ENCODE measurements around the gene MCRIP2. TPM values are rescaled to one million over a fixed set of nuclear protein-coding genes. Genes with fewer than 3 reads are reported as not detected.
"Not testable (repeated sequence)": the region's sequence is repeated elsewhere in the genome, so short reads cannot be mapped to it uniquely, and the experiment has no call there.

Gene MCRIP2
- total RNA-seq, 2 donors from 2014 or later, result 22.8 to 34.2 TPM

DNA sequence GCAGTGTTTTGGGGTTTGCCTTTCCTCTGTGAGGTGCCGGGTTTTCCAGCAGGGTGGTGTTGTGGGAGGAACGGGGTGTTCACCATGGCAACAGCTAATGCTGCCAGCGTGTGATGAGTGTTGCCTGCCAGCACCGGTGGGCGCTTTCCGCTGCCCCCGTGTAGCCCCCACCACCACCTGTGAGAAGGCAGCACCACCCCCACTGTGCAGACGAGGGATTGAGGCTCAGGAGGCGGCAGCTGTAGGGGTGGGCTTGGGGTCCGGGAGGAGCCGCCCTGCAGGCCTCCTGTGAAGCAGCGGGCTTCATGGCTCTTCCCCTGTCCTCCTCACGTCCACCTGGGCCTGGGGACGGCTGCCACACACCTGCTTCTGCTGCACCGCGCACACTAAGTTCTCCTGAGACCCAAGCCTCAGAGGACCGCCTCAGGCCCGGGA is 46.5 kb upstream of the MCRIP2 start:
- no peak overlapping the region for H3K27ac ChIP-seq (ENCODE audit: low read depth, low read length)
- DNase-seq, result no peak
- no peak overlapping the region for H3K9ac ChIP-seq (ENCODE audit: extremely low read depth, low read length, poor library complexity, severe bottlenecking)
- H3K27me3 Mint-ChIP-seq (ENCODE audit: insufficient read depth), result peaks cover 11% of the 10 kb centered on the region
- no peaks in the 10 kb centered on the region for H3K9me3 ChIP-seq (ENCODE audit: control insufficient read depth, low read length)
- peaks cover 8% of the 10 kb centered on the region for H3K36me3 ChIP-seq (ENCODE audit: control insufficient read depth, insufficient read depth, low read length)
- no peak overlapping the region for H3K4me3 ChIP-seq (ENCODE audit: low read length)
- H3K36me3 Mint-ChIP-seq (ENCODE audit: low read depth), result peaks cover 31% of the 10 kb centered on the region
- H3K27ac Mint-ChIP-seq, result no peak overlapping the region
- H3K27me3 ChIP-seq (ENCODE audit: control insufficient read depth, insufficient read depth, low read length, poor library complexity, severe bottlenecking), result peaks cover 9% of the 10 kb centered on the region
- TF ChIP-seq, protein P1, sequence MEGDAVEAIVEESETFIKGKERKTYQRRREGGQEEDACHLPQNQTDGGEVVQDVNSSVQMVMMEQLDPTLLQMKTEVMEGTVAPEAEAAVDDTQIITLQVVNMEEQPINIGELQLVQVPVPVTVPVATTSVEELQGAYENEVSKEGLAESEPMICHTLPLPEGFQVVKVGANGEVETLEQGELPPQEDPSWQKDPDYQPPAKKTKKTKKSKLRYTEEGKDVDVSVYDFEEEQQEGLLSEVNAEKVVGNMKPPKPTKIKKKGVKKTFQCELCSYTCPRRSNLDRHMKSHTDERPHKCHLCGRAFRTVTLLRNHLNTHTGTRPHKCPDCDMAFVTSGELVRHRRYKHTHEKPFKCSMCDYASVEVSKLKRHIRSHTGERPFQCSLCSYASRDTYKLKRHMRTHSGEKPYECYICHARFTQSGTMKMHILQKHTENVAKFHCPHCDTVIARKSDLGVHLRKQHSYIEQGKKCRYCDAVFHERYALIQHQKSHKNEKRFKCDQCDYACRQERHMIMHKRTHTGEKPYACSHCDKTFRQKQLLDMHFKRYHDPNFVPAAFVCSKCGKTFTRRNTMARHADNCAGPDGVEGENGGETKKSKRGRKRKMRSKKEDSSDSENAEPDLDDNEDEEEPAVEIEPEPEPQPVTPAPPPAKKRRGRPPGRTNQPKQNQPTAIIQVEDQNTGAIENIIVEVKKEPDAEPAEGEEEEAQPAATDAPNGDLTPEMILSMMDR (conservative IDR thresholded peaks at IDR 0.05), result no peak
- H3K9me3 Mint-ChIP-seq, result peaks cover 2% of the 10 kb centered on the region
- no peaks in the 10 kb centered on the region for H3K4me1 ChIP-seq (ENCODE audit: control insufficient read depth, insufficient read depth, low read length)
- peaks cover 7% of the 10 kb centered on the region for H3K4me1 Mint-ChIP-seq
- WGBS, 2 experiments (ENCODE audit: insufficient coverage in 1 of 2, insufficient read length in 1 of 2), result 93 to 96% methylated on average over 7 to 18 of the region's 18 CpGs
- no peak overlapping the region for H3K4me3 Mint-ChIP-seq

DNA sequence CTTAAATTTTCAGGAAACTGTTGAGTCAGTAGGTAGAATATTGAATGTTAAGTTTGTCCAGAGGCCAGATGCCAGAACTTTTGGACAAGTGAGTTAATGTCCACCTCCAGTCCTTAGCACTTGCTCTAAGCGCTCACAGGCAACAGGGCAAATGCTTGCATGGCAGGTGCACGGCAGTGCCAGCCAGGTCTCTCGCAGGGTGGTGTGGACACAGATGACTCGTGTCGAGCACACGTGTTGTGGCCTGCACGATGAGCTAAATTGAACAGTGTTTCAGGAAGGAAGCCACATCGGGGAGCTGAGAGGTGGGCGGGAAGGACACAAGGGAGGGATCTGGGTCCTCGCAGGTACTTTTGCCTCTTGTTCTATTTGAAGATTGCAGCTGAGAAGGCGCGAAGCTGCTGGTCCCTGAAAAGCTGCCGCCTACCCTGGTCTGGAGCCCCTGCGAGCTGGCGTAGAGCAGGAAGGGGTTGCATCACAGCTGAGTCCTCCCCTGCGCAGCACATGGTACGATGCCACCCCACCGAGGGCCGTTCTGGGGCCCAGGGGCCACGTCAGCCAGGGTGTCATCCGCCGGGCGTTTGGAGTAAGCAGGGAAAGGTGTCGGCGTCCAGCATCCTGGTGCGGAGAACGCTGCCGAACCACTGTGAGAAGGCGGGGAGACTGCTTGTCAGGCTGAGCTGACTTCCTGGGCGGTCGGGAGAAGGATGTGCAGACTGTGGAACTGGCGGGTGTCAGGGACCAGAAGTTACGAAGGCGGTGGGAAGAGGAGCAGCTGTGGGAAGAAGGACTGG is 45.5 kb upstream of the MCRIP2 start:
- H3K4me3 ChIP-seq (ENCODE audit: low read length), result no peak overlapping the region
- H3K9me3 Mint-ChIP-seq, result peaks cover 2% of the 10 kb centered on the region
- 95 to 99% methylated on average over 33 to 34 of the region's 34 CpGs for WGBS, 2 experiments (ENCODE audit: insufficient coverage in 1 of 2, insufficient read length in 1 of 2)

DNA sequence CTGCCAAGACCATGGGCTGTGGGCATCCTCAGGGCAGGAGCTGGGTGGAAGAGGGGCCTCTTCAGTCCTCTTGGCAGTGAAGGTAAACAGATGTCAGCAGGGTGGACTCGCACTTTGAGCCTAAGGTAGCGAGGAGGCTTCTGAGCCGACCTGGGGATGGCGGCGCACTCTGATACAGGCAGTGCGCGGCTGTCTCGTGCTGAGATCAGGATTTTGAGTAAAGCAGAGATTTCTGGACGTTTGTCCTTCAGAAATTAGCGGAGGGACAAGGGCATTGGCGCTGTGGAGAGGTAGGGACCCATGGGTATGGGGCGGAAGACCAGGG is 44.9 kb upstream of the MCRIP2 start:
- no peaks in the 10 kb centered on the region for H3K27me3 ChIP-seq (ENCODE audit: control insufficient read depth, insufficient read depth, low read length, poor library complexity, severe bottlenecking)
- DNase-seq, result no peak
- no peak overlapping the region for H3K27ac Mint-ChIP-seq
- H3K9ac ChIP-seq (ENCODE audit: extremely low read depth, low read length, poor library complexity, severe bottlenecking), result no peak overlapping the region
- H3K4me1 Mint-ChIP-seq, result no peaks in the 10 kb centered on the region
- H3K9me3 Mint-ChIP-seq, result peaks cover 2% of the 10 kb centered on the region
- no peaks in the 10 kb centered on the region for H3K4me1 ChIP-seq (ENCODE audit: control insufficient read depth, insufficient read depth, low read length)
- TF ChIP-seq, protein P1 (conservative IDR thresholded peaks at IDR 0.05), result no peak
- peaks cover 3% of the 10 kb centered on the region for H3K27me3 Mint-ChIP-seq (ENCODE audit: insufficient read depth)
- peaks cover 13% of the 10 kb centered on the region for H3K36me3 ChIP-seq (ENCODE audit: control insufficient read depth, insufficient read depth, low read length)
- H3K27ac ChIP-seq (ENCODE audit: low read depth, low read length), result no peak overlapping the region
- no peaks in the 10 kb centered on the region for H3K9me3 ChIP-seq (ENCODE audit: control insufficient read depth, low read length)
- no peak overlapping the region for H3K4me3 Mint-ChIP-seq
- H3K36me3 Mint-ChIP-seq (ENCODE audit: low read depth), result peaks cover 32% of the 10 kb centered on the region
- H3K4me3 ChIP-seq (ENCODE audit: low read length), result no peak overlapping the region
- WGBS, 2 experiments (ENCODE audit: insufficient coverage in 1 of 2, insufficient read length in 1 of 2), result 94 to 96% methylated on average over 12 of the region's 12 CpGs

More for the DNA sequence above, 45.5 kb upstream of the MCRIP2 start:
- no peak overlapping the region for H3K27ac Mint-ChIP-seq
- H3K27me3 Mint-ChIP-seq (ENCODE audit: insufficient read depth), result peaks cover 5% of the 10 kb centered on the region
- H3K27ac ChIP-seq (ENCODE audit: low read depth, low read length), result no peak overlapping the region
- no peak for DNase-seq
- H3K4me3 Mint-ChIP-seq, result no peak overlapping the region
- no peak overlapping the region for H3K9ac ChIP-seq (ENCODE audit: extremely low read depth, low read length, poor library complexity, severe bottlenecking)
- H3K9me3 ChIP-seq (ENCODE audit: control insufficient read depth, low read length), result no peaks in the 10 kb centered on the region
- H3K4me1 ChIP-seq (ENCODE audit: control insufficient read depth, insufficient read depth, low read length), result no peaks in the 10 kb centered on the region
- peaks cover 1% of the 10 kb centered on the region for H3K4me1 Mint-ChIP-seq
- TF ChIP-seq, protein P1 (conservative IDR thresholded peaks at IDR 0.05), result no peak
- peaks cover 32% of the 10 kb centered on the region for H3K36me3 Mint-ChIP-seq (ENCODE audit: low read depth)
- H3K27me3 ChIP-seq (ENCODE audit: control insufficient read depth, insufficient read depth, low read length, poor library complexity, severe bottlenecking), result peaks cover 2% of the 10 kb centered on the region
- peaks cover 10% of the 10 kb centered on the region for H3K36me3 ChIP-seq (ENCODE audit: control insufficient read depth, insufficient read depth, low read length)

DNA sequence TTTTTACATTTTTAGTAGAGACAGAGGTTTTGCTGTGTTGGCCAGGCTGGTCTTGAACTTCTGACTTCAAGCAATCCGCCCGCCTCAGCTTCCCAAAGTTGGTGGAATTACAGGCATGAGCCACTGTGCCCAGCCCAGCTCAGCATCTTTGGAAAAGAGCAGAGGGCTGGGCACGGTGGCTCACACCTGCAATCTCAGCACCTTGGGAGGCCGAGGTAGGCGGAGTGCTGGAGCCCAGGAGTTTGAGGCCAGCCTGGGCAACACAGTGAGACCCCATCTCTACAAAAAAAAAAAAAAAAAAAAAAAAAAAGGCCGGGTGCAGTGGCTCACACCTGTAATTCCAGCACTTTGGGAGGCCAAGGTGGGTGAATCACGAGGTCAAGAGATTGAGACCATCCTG is 44.0 kb upstream of the MCRIP2 start:
- H3K9me3 Mint-ChIP-seq; H3K9me3 ChIP-seq (ENCODE audit: control insufficient read depth, low read length); H3K27ac Mint-ChIP-seq; H3K9ac ChIP-seq (ENCODE audit: extremely low read depth, low read length, poor library complexity, severe bottlenecking); H3K27ac ChIP-seq (ENCODE audit: low read depth, low read length); H3K4me3 ChIP-seq (ENCODE audit: low read length); H3K4me3 Mint-ChIP-seq; H3K4me1 Mint-ChIP-seq; DNase-seq; H3K27me3 Mint-ChIP-seq (ENCODE audit: insufficient read depth); H3K4me1 ChIP-seq (ENCODE audit: control insufficient read depth, insufficient read depth, low read length); H3K27me3 ChIP-seq (ENCODE audit: control insufficient read depth, insufficient read depth, low read length, poor library complexity, severe bottlenecking): not testable (repeated sequence)
- H3K36me3 ChIP-seq (ENCODE audit: control insufficient read depth, insufficient read depth, low read length), result peaks cover 13% of the 10 kb centered on the region
- 83 to 96% methylated on average over 2 to 7 of the region's 7 CpGs for WGBS, 2 experiments (ENCODE audit: insufficient coverage in 1 of 2, insufficient read length in 1 of 2)
- H3K36me3 Mint-ChIP-seq (ENCODE audit: low read depth), result peaks cover 33% of the 10 kb centered on the region

All from endodermal cell (in vitro differentiated cells).